Ishikawa (cell line): Measurements from ENCODE around the gene ERN1.

Experiments used
- EP300 ChIP-seq: IDR thresholded peaks from 2 replicates; pipeline ENCODE4 v1.6.1; 2012; ENCODE audit warnings: borderline replicate concordance
- RAD21 ChIP-seq: IDR thresholded peaks from 2 replicates; pipeline ENCODE4 v1.6.1; 2012; ENCODE audit warnings: low read depth
- YY1 ChIP-seq: IDR thresholded peaks from 2 replicates; pipeline ENCODE4 v1.6.1; 2012; ENCODE audit warnings: low read depth

DNA sequence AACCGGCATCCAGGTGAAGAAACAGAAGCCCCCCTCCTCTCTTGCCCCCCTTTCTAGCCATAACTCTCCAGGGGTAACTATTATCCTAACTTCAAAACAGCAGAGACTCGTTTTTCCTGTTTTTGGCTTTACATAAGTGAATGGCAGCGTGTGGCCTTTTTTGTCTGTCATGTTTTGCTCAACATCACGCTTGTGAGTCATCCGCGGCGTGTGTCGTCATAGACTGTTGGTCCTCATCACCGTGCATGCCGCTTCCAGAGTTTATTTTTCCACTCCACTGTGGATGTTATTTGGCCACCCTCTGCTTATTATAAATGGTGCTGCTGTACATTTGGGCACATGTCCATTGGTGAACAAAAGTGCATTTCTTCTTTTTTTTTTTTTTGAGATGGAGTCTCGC, 52.6 kb downstream of the ERN1 start:
- no peak for TF ChIP-seq YY1
- no peak for TF ChIP-seq RAD21
- TF ChIP-seq EP300 = no peak
